HL-60 (cell line): ENCODE data around the gene NT5C1A.

Experiments
- CTCF ChIP-seq: IDR thresholded peaks from one replicate; pipeline ENCODE4 v1.5.1; 2011; ENCODE audit warnings: low read length, control low read depth, inconsistent platforms; ENCODE audit not compliant: insufficient read depth
- POLR2AphosphoS5 ChIP-seq: IDR thresholded peaks from 2 replicates; pipeline ENCODE4 v1.6.1; 2012; ENCODE audit warnings: low read depth
- REST ChIP-seq: IDR thresholded peaks from 2 replicates; pipeline ENCODE4 v1.6.1; 2012; ENCODE audit warnings: low read depth; ENCODE audit not compliant: insufficient replicate concordance

GRCh38 chr1:39635871-39636210 is 36.1 kb downstream of the NT5C1A start:
- TF ChIP-seq CTCF (no peak), REST (no peak), POLR2AphosphoS5 (no peak)
